A673 (cell line): ENCODE data around the gene HIPK1. TPM values are rescaled to one million over a fixed set of nuclear protein-coding genes. Genes with fewer than 3 reads are reported as not detected.

Source experiments
- BruUV-seq: library from RNA; stranded (reverse); fragments of 400-500 nt; replicated peaks from 2 replicates; lab custom pipeline; 2021; lab: Mats Ljungman, UMichigan
- CTCF ChIA-PET: fragments of 300-600 bp; sonication (Branson Sonifier 250); formaldehyde crosslinking; loops from one replicate; lab custom pipeline; 2022; ENCODE audit warnings: antibody characterized with exemption; lab: Charles Lee
- POLR2A ChIA-PET: fragments of 300-600 bp; sonication (Branson Sonifier 250); formaldehyde crosslinking; loops from one replicate; lab custom pipeline; 2022; ENCODE audit warnings: antibody characterized with exemption; ENCODE audit not compliant: low non-redundant PET; lab: Charles Lee
- DNase-seq: peaks from one replicate; pipeline ENCODE4 v3.0.0-alpha.2; 2015; ENCODE audit warnings: low spot score
- H3K27ac ChIP-seq: fragments of 200-600 bp; sonication (generic); 2 replicates; pipeline ENCODE4 v1.5.1; 2016; ENCODE audit warnings: mixed run types, low read depth, mild to moderate bottlenecking, mixed read lengths, antibody characterized with exemption, low read length; ENCODE audit not compliant: poor library complexity, severe bottlenecking
- H3K27me3 ChIP-seq: fragments of 200-600 bp; sonication (generic); replicated peaks from 2 replicates; pipeline ENCODE4 v1.6.1; 2017; ENCODE audit warnings: mixed run types, low read depth, mild to moderate bottlenecking, mixed read lengths, antibody characterized with exemption, low read length; ENCODE audit not compliant: insufficient read depth, poor library complexity
- H3K36me3 ChIP-seq: fragments of 200-600 bp; sonication (generic); 2 replicates; pipeline ENCODE4 v1.6.1; 2016; ENCODE audit warnings: mixed run types, mild to moderate bottlenecking, mixed read lengths, antibody characterized with exemption, low read length; ENCODE audit not compliant: insufficient read depth, poor library complexity, severe bottlenecking
- H3K4me1 ChIP-seq: fragments of 200-600 bp; sonication (generic); 2 replicates; pipeline ENCODE4 v1.6.1; 2017; ENCODE audit warnings: mixed run types, mild to moderate bottlenecking, mixed read lengths, antibody characterized with exemption, low read length; ENCODE audit not compliant: insufficient read depth, poor library complexity, severe bottlenecking
- H3K4me3 ChIP-seq: fragments of 200-600 bp; sonication (generic); 2 replicates; pipeline ENCODE4 v1.5.1; 2016; ENCODE audit warnings: low read depth, mixed run types, mild to moderate bottlenecking, mixed read lengths, low read length; ENCODE audit not compliant: poor library complexity, severe bottlenecking
- H3K9me3 ChIP-seq: fragments of 200-600 bp; sonication (generic); 2 replicates; pipeline ENCODE4 v1.6.1; 2016; ENCODE audit warnings: mixed run types, low read depth, mild to moderate bottlenecking, mixed read lengths, antibody characterized with exemption, low read length; ENCODE audit not compliant: poor library complexity, severe bottlenecking
- CTCF ChIP-seq: fragments of 300-800, 200-600 bp; sonication (generic); conservative IDR thresholded peaks from 2 replicates; pipeline ENCODE4 v1.5.1; 2017; ENCODE audit warnings: low read depth, mild to moderate bottlenecking, antibody characterized with exemption, low read length, moderate library complexity, mixed read lengths
- EZH2 ChIP-seq: fragments of 200-600 bp; sonication (generic); IDR thresholded peaks from 2 replicates; pipeline ENCODE4 v1.6.1; 2017; ENCODE audit warnings: borderline replicate concordance, low read depth, mild to moderate bottlenecking, mixed read lengths, antibody characterized with exemption, low read length; ENCODE audit not compliant: poor library complexity, severe bottlenecking
- intact Hi-C: fragments of 100-400 bp; cut with micrococcal nuclease; formaldehyde crosslinking; loops from one replicate; pipeline ENCODE4 v1.10.0; 2022; ENCODE audit not compliant: unreplicated experiment
- total RNA-seq: library from RNA; stranded (reverse); gene quantifications from 2 replicates; pipeline ENCODE4 v1.2.3, GENCODE V29; 2021

Gene HIPK1
- total RNA-seq, 1 experiment from 2014 or later: 81.3 TPM

DNA sequence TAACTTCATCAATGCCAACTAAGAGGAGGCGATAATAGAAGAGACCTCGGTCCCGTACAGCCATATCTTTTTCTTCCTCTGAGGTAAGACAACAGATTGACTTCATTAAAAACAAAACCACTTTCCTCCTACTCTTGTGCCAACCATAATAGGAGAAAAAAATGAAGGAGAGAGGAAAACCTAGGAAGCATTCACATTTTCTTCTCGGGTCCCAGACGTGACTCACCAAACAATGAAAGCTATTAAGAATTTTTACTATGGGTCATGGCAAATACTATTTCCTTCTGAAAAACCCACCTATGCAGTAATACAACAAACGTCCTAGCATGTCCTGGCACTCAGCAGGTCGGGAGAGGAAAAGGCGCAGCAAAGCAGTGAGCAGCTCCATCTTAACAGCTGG is 33.2 kb upstream of the HIPK1 start:
- Histone ChIP-seq H3K4me3 (no peak overlapping the region), H3K36me3 (peaks cover 66% of the 10 kb centered on the region), H3K27ac (no peak overlapping the region), H3K9me3 (no peaks in the 10 kb centered on the region), H3K27me3 (no peaks in the 10 kb centered on the region), H3K4me1 (peaks cover 19% of the 10 kb centered on the region)
- TF ChIP-seq CTCF (no peak), EZH2 (no peak)
- no peak for DNase-seq
- intact Hi-C loops: no loop called here
- POLR2A ChIA-PET: no interaction called here
- CTCF ChIA-PET: no interaction called here
- BruUV-seq: no TSS peak

- Histone ChIP-seq H3K4me1 (peaks cover 4% of the 10 kb centered on the region), H3K27ac (no peak overlapping the region), H3K36me3 (peaks cover 86% of the 10 kb centered on the region), H3K9me3 (no peaks in the 10 kb centered on the region), H3K4me3 (no peak overlapping the region), H3K27me3 (no peaks in the 10 kb centered on the region)
- no peak for DNase-seq
- ChIA-PET CTCF (interaction anchor here (0.7 kb wide), 1 partner anchor 248 kb away, joined by 3 read pairs; no protein-coding TSS in a partner anchor), POLR2A (no interaction called here)
- intact Hi-C loops: no loop called here
- TF ChIP-seq CTCF (no peak), EZH2 (no peak)
- BruUV-seq: no TSS peak
Observed at GRCh38 chr1:113898241-113898814, 30.8 kb upstream of the HIPK1 start.

DNA sequence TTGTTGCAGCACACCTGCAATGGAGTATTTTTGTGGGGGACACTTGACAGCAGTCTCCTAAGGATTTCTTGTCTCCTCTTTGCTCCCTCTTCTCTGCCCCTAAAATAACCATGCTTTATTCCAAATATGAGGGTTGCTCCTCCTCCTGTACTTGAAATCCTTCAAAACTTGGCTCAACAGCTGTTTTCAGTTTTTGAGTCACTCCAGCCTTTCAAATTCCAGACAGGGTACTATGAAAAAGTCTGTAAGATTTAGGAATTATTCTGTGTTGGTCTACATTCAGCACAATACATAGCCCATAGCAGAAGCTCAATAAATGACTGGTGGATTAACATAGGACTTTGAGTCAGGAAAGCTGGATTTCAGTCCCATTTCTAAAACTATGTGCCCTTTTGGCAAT is 30.0 kb upstream of the HIPK1 start:
- no peaks in the 10 kb centered on the region for H3K9me3 ChIP-seq
- ChIA-PET CTCF (interaction anchor here (0.7 kb wide), 1 partner anchor 247 kb away, joined by 3 read pairs; no protein-coding TSS in a partner anchor), POLR2A (no interaction called here)
- no peak for DNase-seq
- TF ChIP-seq EZH2 (no peak), CTCF (no peak)
- intact Hi-C loops: no loop called here
- H3K27ac ChIP-seq: no peak overlapping the region
- peaks cover 10% of the 10 kb centered on the region for H3K4me1 ChIP-seq
- H3K36me3 ChIP-seq: peaks cover 85% of the 10 kb centered on the region
- H3K27me3 ChIP-seq: no peaks in the 10 kb centered on the region
- BruUV-seq: no TSS peak
- H3K4me3 ChIP-seq: no peak overlapping the region
